ENCODE data around the gene CHD5.

DNA sequence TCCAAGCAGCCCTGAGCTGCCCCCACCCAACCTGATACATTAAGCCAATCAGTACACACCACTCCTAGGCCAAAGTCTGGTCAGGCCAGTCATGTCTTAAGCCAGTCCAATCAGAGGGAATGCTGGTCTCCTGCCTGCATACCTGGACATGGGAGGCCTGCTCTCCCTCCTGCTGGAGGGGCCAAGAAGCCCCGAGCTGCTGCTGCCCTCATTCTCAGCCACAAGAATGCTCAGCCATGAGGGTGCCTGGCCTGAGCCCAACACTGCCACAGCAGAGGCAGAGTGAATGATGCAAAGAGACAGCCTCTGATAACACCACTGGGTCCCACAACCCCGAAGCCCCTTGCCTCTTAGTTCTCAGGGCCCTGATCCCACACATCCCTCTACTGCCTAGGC is 23.0 kb downstream of the CHD5 start:
- TF ChIP-seq ESRRG (CRISPR knock-in tag; IDR thresholded peaks at IDR 0.05): no peak
- TF ChIP-seq ARNTL (CRISPR knock-in tag; IDR thresholded peaks at IDR 0.05; ENCODE audit: borderline replicate concordance, low read depth): no peak
- TF ChIP-seq, protein P1, sequence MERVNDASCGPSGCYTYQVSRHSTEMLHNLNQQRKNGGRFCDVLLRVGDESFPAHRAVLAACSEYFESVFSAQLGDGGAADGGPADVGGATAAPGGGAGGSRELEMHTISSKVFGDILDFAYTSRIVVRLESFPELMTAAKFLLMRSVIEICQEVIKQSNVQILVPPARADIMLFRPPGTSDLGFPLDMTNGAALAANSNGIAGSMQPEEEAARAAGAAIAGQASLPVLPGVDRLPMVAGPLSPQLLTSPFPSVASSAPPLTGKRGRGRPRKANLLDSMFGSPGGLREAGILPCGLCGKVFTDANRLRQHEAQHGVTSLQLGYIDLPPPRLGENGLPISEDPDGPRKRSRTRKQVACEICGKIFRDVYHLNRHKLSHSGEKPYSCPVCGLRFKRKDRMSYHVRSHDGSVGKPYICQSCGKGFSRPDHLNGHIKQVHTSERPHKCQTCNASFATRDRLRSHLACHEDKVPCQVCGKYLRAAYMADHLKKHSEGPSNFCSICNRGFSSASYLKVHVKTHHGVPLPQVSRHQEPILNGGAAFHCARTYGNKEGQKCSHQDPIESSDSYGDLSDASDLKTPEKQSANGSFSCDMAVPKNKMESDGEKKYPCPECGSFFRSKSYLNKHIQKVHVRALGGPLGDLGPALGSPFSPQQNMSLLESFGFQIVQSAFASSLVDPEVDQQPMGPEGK (CRISPR knock-in tag; IDR thresholded peaks at IDR 0.05; ENCODE audit: borderline replicate concordance): no peak
- no peak for TF ChIP-seq ZFP30 (CRISPR knock-in tag; IDR thresholded peaks at IDR 0.05)
- TF ChIP-seq, protein P2, sequence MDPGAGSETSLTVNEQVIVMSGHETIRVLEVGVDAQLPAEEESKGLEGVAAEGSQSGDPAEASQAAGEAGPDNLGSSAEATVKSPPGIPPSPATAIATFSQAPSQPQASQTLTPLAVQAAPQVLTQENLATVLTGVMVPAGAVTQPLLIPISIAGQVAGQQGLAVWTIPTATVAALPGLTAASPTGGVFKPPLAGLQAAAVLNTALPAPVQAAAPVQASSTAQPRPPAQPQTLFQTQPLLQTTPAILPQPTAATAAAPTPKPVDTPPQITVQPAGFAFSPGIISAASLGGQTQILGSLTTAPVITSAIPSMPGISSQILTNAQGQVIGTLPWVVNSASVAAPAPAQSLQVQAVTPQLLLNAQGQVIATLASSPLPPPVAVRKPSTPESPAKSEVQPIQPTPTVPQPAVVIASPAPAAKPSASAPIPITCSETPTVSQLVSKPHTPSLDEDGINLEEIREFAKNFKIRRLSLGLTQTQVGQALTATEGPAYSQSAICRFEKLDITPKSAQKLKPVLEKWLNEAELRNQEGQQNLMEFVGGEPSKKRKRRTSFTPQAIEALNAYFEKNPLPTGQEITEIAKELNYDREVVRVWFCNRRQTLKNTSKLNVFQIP (CRISPR knock-in tag; IDR thresholded peaks at IDR 0.05; ENCODE audit: borderline replicate concordance, low read depth): no peak
- TF ChIP-seq RARB (CRISPR knock-in tag; IDR thresholded peaks at IDR 0.05): no peak
- TF ChIP-seq, protein P3, sequence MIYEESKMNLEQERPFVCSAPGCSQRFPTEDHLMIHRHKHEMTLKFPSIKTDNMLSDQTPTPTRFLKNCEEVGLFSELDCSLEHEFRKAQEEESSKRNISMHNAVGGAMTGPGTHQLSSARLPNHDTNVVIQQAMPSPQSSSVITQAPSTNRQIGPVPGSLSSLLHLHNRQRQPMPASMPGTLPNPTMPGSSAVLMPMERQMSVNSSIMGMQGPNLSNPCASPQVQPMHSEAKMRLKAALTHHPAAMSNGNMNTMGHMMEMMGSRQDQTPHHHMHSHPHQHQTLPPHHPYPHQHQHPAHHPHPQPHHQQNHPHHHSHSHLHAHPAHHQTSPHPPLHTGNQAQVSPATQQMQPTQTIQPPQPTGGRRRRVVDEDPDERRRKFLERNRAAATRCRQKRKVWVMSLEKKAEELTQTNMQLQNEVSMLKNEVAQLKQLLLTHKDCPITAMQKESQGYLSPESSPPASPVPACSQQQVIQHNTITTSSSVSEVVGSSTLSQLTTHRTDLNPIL (CRISPR knock-in tag; IDR thresholded peaks at IDR 0.05; ENCODE audit: low read depth): no peak
- TF ChIP-seq ISL1 (CRISPR knock-in tag; IDR thresholded peaks at IDR 0.05): no peak
- TF ChIP-seq ZFP3 (CRISPR knock-in tag; IDR thresholded peaks at IDR 0.05): no peak
- no peak for TF ChIP-seq TOX (CRISPR knock-in tag; IDR thresholded peaks at IDR 0.05; ENCODE audit: borderline replicate concordance)
- TF ChIP-seq GLIS3 (CRISPR knock-in tag; IDR thresholded peaks at IDR 0.05): no peak
- TF ChIP-seq, protein P4, sequence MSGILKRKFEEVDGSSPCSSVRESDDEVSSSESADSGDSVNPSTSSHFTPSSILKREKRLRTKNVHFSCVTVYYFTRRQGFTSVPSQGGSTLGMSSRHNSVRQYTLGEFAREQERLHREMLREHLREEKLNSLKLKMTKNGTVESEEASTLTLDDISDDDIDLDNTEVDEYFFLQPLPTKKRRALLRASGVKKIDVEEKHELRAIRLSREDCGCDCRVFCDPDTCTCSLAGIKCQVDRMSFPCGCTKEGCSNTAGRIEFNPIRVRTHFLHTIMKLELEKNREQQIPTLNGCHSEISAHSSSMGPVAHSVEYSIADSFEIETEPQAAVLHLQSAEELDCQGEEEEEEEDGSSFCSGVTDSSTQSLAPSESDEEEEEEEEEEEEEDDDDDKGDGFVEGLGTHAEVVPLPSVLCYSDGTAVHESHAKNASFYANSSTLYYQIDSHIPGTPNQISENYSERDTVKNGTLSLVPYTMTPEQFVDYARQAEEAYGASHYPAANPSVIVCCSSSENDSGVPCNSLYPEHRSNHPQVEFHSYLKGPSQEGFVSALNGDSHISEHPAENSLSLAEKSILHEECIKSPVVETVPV (CRISPR knock-in tag; IDR thresholded peaks at IDR 0.05): no peak

Data from SK-N-SH treated with all-trans-retinoic acid at 6 μM for 48 hours (cell line).